CD4-positive, alpha-beta T cell treated with Interleukin-4 for 4 hours (primary cell): ENCODE measurements around the gene CASP1.
"Not testable (repeated sequence)": the region's sequence is repeated elsewhere in the genome, so short reads cannot be mapped to it uniquely, and the experiment has no call there.

Experiments used
- DNase-seq: peaks from one replicate; pipeline ENCODE4 v3.0.0-alpha.2; 2020

The CASP1 gene

DNA sequence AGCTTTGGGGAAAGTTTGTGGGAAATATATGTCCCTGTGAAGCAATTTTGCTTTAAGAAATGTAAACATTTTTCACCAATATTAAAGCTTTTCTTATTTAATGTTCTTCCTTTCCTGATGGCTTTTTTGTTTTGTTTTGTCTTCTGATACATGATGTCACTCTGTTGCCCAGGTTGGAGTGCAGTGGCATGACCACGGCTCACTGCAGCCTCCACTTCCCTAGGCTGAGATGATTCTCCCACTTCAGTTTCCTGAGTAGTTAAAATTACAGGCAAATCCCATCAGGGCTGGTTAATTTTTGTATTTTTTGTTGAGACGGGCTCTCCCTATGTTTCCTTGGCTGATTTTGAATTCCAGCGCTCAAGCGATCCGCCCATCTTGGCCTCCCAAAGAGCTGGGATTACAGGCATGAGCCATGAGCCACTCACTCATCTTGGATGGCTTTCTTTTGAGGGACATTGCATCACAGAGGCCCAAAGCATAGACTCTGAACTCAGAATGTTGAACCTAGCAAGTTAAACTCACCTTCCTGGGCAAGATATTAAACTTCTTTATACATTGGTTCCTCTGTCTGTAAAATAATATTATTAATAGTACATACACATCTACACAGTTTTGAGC lies 10.8 kb upstream of the CASP1 start:
- no peak for DNase-seq

DNA sequence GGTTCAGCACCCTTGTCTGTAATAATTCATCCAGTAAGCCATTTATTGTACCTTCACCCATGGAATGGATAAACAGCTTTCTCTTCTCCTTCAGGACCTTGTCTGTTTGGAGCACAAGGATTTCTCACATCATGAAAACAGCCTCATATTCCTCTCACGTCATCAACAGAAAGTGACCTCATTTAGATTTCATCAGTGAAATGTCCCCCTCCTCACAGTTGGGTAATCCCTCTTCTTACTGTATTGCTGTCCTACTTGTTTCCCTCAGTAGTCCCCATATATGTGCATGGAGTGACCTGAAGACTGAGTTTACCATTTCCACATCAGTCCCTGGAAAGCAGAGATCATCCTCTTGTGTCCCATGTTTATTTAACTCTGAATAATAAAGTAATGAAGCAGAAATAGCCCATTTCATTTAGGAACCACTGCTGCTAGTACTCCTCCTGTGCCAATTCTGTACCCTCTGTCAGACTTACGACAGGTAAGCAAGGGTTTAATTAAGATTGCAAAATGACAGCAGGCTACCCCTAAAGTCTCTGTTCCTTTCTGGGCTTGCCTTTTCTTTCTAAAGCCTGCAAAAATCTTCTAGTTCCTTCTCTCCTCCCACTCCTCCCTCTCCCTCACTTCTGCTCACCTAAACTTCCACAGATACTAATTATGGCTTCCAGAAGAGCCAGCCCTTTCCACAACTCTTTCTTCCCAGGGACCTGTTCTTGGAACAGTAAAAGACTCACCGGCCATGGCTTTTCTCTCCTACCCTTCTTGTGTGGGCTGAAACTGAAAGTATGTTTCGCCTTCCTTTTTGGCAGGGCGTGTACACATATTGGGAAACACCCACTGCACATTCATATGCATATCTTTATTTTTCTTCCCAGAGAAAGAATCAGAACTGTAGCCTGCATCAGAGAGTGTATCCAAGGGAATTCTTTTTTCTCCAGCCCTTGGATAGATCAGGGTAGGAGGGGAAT lies 9.9 kb upstream of the CASP1 start, which contains the start of gene CARD16:
Gene CARD16 (minus strand): TSS at position 779 of the 968 bp plus-strand sequence. CDS start 38 bp downstream, at position 741.
- DNase-seq, result peak; percentile 66

DNA sequence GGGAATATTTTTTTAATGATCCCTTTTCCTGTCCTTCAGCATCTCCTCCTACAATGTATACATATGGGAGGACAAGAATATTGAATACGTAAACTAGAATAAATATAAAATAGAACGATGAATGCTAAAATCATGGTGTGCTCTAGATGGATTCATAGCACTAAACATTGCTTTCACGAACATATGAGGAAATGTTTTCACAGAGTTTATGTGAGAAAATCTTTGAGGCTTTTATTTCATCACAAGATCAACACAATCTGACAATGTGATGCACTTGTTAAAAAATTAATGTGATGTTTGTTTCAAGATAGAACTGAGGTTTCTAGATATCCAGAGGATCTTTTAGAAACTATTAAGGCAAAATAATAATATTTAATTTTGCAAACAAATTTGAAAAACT lies 7.2 kb upstream of the CASP1 start:
- no peak for DNase-seq

DNA sequence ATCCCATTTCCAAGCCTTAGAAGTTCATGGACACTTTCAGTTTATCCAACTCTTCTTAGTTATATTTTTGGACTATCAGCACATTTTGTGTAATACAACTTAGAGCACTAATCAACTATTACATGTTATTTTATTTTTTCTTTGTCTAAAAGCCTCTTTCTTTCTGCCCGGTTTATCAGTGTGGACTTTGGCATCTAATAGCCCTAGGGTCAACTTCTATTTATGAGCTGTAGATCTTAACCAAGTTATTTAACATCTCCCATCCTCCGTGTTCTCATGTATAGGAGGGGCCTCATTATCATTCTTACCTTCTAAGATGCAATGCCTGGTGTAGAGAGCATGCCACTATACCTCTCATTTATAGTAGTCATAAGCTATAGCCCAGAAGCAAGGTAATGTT lies 5.8 kb upstream of the CASP1 start:
- DNase-seq, result no peak

DNA sequence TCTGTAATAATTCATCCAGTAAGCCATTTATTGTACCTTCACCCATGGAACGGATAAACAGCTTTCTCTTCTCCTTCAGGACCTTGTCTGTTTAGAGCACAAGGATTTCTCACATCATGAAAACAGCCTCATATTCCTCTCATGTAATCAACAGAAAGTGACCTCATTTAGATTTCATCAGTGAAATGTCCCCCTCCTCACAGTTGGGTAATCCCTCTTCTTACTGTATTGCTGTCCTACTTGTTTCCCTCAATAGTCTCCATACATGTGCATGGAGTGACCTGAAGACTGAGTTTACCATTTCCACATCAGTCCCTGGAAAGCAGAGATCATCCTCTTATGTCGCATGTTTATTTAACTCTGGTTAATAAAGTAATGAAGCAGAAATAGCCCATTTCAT lies 556 bp downstream of the CASP1 start:
- not testable (repeated sequence) for DNase-seq

DNA sequence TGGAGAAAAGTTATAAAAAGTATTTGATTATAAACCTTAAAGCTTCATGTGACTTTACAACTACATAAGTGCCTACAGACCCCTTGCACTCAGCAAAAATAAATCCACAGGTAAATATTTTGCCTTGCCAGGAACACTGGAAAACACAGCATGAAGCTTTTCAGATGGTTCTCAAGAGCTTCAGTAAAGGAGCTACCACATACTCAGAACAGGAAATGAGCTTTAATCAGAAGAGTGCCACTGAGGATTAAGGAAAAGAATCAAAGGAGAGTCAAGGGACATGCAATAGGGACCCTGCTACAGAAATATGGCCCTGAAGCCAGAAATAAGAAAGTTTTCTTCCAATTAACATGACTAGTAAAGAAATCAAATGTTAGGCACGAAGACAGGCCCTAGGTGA lies 1.2 kb downstream of the CASP1 start:
- peak; percentile 14 for DNase-seq

DNA sequence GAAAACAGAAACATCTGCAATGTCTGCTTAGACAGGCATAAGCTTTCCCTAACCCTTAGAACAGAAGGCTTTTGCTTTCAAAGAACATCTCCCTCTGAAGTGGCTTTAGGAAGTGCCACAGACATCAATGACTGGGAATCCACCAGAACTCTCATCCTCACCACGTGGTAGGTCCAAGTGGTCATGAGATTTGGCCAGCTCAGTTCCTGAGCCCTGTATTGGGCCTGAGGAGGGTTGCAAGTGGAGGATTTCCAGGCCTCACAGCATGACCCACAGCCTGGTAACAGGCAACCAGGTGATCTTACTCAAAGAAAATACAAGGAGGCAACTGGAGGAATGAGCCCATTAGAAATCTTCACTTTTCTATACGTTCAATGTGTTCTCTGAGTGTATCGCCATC lies 1.6 kb downstream of the CASP1 start:
- peak; percentile 11 for DNase-seq

DNA sequence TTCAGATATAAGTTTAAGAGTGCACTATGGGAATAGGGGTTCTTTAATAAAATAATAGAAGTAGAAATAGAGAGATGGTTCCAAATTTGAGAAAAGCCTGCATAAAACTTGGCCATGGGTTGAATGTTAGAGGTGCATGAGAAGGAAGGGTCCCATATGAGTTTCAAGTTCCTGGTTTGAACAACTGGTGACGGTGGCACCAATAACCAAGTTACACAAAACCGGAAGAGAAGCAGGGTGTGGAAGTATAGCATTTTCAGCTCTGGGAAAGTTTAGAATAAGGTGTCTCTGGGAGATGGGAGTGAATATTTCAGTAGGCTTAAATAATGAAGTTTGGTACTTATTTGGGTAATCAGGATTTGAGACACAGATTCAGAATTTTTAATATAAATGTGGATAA lies 2.4 kb downstream of the CASP1 start:
- peak; percentile 27 for DNase-seq

DNA sequence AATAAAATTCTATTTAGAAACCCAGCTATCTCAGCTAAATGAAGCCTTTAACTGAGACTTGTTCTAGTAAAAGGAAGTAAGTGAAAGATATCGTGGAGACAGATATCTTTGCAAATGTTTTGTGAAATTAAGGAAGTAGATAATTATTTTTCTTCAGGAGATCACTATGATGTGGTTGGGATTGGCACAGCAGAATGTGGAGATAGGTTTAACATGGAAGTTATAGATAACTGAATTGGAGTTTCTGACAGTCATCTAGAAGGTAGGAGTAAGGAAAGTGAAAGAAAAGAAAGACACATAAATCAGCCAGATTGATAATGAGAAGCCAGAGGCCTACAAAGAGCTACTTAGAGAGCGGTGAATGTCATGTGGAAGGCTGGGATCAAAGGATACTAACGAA lies 7.3 kb downstream of the CASP1 start:
- DNase-seq, result no peak

DNA sequence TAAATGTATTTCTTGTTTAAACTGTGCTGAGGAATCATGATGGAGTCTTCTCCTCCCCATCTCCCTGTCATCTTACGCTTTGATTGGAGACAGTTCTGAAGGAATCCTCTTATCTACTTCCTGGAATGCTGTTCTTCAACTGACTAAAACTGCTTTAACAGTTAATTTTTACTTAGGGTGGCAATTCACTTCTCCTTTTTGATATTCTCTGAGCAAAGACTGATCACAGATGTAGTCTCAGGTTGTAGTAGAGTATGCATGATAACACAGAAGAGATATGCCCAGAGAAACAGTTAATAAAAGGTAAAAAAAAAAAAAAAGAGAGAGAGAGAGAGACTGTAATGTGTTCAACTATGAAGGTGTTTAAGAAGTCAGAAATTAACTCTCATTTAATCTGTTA lies 10.6 kb downstream of the CASP1 start:
- no peak for DNase-seq

DNA sequence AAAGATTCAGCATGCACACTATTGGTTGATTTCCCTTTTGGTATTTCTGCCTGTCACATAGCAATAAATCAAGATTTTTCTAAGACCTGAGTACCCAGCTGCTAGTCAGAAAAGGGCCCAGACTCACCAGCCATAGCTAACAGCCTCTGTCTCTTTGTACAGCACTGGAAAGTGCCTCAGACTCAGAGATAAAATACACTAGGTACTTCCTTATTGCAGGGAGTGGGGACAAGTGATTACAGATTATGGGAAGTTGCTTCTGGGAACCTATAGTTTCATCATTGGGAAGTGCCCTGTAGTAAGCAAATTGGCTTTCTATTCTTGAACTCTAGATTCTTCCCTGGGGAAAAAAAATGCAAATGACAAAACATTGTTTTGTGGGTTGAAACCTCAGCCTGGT lies 11.9 kb downstream of the CASP1 start, which contains the start of gene CASP5:
Gene CASP5 (minus strand): TSS at position 166 of the 400 bp plus-strand sequence. CDS start 32 bp downstream, at position 134.
- DNase-seq, result no peak

DNA sequence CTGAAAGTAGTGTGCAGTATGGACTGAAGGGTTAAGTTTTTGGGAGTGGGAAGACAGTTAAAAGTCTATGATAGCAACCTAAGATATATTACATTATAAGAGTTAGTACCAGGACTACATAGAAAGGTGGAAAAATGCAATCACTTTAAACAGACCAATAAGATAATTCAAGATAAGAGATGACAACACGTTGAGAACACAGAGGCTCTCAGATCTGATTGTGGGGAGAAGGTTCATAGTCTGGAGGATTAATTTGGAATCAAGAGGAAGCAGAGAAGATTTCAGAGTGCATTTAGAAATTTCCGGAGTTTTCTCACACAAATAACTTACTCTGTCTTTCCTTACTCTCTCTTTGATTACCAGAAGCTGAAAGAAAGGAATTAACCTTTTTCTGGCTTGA lies 12.4 kb downstream of the CASP1 start:
- DNase-seq, result no peak

DNA sequence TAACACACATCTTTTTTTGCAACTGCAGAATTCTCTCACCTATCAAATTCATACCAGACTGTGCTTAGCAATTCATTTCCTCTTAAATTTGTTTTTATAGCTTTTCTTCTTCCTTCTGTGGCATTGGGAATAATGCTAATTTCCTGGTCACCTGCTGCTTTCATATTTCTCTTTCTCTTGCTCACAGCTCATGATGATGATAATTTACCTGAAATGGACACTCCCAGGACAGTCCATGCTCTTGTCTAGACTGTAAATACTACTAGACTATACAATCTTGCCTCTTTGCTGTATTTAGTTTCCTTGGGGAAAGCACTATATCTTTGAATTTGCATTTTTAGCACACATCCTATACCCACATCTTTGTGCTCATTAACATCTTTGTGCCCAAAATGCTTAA lies 27.5 kb downstream of the CASP1 start:
- no peak for DNase-seq

DNA sequence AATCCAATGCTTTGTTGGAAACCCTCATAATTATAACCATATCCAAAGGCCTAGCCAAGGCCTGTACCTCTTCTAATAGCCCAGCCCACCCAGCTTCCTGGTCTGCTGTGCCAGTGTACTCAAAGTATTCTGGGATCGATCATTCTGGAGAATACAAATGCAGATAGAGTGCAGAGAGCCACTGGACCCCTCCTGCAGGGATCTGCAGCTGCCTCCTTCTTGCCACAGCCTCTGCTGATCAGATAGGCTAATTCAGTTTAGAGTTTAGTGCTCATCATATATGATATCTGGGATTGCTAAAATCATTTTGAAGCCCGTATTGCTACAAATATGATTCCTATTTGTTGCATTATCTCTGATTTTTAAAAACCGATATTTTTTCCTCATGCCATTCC lies 29.5 kb downstream of the CASP1 start:
- no peak for DNase-seq

DNA sequence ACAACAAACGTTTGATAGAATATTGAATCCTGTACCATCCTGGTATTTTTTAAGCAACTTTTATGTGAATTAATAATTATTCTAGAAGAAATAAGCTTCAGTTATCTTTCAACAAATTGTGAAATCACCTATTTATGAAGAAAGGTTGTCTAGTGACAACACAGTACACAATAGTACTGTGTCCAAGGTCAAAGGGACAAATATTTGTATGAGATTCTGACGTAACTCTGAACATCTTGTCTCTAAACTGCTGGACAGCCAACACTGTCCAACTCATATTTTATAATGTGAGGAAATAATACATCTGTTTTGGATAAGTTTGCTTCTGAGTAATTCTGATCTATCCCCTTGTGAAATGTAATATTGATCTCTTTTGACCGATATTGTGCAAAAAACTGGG lies 30.9 kb downstream of the CASP1 start:
- DNase-seq, result no peak

DNA sequence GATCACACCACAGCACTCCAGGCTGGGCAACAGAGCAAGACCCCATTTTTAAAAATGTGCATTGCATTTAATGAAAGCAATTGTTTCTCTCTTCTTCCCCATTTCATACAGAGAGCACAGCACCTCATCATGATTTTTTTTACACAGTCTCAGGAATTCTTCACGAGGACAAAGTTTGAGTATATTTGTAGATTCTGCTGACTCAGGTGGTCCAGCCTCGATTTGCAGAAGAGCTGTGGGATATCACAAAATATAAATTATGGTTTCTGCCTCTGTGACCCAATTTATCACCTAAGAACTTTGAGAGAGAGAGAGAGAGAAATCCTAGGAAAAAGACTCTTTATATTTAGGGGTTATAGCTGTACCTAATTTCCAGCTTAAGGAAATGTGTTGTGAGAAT lies 31.8 kb downstream of the CASP1 start:
- no peak for DNase-seq

DNA sequence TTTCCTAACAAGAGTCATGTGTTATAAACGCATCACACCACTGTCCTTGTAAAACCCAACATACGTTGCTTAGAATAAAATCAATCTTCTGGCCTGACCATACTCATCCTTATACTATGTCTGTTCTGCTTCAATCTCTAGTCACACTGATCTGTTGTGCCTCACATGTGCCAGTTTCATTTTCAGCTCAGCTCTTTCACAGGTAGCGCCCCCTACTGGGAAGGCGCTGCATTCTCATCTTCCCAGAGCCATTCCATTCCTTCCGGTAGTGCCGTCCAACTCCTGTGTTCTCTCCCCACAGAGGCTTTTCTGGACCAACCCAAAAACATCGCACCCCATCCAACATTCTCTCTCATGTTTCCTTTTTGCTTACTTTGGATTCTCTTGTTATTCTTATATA lies 34.1 kb downstream of the CASP1 start:
- peak; percentile 69 for DNase-seq

DNA sequence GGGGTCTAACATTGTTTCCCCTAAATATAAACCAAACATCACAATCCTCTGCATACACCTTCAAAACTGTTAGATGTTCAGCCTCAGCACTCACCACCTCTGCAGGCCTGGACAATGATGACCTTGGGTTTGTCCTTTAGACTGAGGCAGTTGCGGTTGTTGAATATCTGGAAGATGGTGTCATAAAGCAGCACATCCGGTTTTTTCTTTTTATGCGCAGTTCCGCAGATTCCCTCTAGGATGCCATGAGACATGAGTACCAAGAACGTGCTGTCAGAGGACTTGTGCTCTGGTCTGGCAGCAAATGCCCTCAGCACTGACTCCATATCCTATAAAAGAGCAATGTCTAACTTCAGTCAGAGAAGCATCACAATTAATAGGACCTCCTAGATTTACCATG lies 34.8 kb downstream of the CASP1 start:
- no peak for DNase-seq

DNA sequence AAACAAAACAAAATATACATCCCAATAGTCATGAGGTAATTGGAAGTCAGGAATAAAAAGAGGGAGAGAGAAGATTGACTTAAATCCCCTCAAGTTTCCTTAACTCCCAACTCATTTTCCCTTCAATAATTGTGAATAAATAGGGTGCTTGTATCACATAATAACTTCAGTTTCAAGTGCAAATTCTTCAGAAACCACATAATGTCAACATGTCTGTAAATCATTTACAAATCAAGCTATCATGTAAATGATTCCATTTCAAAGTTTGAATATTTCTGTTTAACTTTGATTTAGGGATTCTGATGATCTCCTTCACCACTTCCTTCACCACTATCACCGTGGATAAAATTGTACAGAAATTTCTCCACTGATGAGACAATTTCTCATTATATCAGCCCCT lies 35.2 kb downstream of the CASP1 start:
- no peak for DNase-seq

DNA sequence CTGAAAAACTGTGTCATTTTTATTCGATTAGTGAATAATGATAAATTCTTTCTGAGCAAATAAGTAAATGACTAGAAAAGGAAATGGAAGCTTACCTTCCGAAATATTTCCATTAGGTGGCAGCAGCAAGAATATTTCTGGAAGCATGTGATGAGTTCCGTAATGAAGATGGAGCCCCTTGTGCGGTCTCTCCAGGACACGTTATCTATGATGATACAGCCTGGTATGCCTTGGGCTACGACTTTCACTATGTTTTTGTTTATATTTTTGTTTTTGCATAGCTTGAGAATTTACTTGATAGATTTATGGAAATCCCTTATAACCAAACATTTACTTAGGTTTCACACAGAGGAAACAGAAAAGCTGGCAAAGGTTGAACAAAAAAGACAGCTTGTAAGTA lies 37.7 kb downstream of the CASP1 start:
- no peak for DNase-seq

DNA sequence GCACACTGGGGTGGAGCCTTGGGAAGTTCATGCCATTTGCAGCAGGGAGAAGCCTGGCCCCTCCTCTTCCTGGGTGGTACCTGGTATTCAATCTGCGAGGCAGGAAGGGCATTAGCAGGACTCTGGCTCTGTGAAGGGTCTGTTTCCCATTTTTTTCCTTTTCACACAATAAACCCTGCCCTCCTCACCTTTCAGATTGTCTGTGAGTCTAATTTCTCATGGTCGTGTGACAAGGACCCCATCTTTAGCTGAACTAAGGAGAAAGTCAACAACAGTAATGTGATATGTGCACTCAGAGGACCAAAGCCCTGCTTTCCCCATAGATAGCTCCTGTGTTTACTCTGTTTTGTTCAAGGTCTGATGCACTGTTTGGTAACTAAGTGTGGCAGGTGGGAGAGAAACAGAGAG lies 39.9 kb downstream of the CASP1 start:
- DNase-seq, result no peak

DNA sequence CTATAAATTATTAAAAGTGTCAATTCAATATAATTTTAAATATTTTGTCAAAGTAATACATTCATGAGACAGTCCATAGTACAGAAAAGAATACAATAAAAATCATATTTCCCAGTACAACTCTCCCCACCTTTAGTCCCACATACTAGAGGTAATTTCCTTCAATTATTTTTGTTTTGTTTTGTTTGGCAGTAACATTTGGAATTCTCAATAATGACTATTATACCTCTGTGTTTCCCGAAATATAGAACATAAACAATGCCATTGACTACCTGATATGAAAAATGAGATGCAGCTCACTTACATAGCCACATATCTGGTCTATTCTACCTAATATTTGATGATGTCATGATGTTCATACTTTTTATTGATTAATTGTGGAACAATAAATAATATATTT lies 42.2 kb downstream of the CASP1 start:
- no peak for DNase-seq

DNA sequence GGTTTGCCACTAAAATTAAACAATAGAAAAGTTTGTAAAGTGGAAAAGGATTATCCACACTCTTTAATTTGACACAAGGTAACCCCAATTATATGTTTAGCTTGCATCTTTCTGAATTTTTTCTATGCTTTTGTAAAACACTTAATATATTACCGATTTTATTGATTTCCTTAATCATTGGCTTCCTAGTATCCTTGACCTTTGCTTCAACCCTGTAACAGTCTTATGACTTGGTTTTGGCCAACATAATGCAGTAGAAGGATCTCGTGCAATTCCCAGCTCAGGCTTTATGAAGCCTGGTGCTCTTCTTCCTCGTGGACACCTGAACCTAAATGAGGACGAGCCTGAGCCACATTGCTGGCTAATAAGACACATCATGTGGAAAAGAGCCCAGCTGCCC lies 43.0 kb downstream of the CASP1 start:
- no peak for DNase-seq

DNA sequence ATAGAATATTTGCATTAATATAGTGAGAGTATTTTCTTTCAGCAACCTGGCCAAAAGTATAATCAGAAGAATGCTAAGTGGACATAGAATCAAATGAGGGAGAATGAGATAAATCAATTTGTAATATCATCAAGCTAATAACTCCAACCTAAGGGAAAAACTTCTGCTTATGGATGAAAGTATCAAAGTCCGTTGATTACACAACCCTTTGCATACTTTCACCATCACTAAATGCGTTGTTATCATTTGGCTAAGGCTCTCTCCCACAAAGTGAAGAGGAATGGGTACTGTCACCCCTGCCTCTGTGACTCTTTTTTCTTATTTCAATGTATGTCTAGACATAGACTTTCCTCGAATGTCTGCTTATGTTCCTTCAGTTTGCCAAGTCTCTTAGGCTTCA lies 50.1 kb downstream of the CASP1 start:
- no peak for DNase-seq
